ENCODE data around the gene GABARAP.

The GABARAP gene

GRCh38 chr17:7203391-7203790 lies 38.9 kb downstream of the GABARAP start:
- Histone ChIP-seq H2AFZ (ENCODE audit: low read length) (no peak overlapping the region), H4K20me1 (ENCODE audit: insufficient read depth, low read length) (no peaks in the 10 kb centered on the region), H3K9ac (ENCODE audit: low read length) (no peak overlapping the region), H3K9me3 (ENCODE audit: low read length) (no peaks in the 10 kb centered on the region), H3K9me2 (ENCODE audit: low read depth, low read length) (no peaks in the 10 kb centered on the region), H3F3A (ENCODE audit: insufficient read depth, low read length) (no peaks in the 10 kb centered on the region), H3K36me3 (ENCODE audit: insufficient read depth, low read length) (no peaks in the 10 kb centered on the region), H3K4me3 (ENCODE audit: low read depth, low read length, poor library complexity, severe bottlenecking) (no peak overlapping the region), H3K27me3 (ENCODE audit: insufficient read depth, low read length) (no peaks in the 10 kb centered on the region), H3K4me1 (ENCODE audit: insufficient read depth, low read length, severe bottlenecking) (peaks cover 13% of the 10 kb centered on the region), H3K4me2 (ENCODE audit: low read length) (no peak overlapping the region), H3K79me2 (ENCODE audit: insufficient read depth, low read length) (no peaks in the 10 kb centered on the region), H3K27ac (ENCODE audit: low read depth, low read length, poor library complexity, severe bottlenecking) (no peak overlapping the region)
- no peak for TF ChIP-seq CTCF (IDR thresholded peaks at IDR 0.05; ENCODE audit: low read length)

GRCh38 chr17:7196651-7197401 lies 45.4 kb downstream of the GABARAP start:
- no peaks in the 10 kb centered on the region for H3K4me1 ChIP-seq (ENCODE audit: insufficient read depth, low read length, severe bottlenecking)
- no peak overlapping the region for H3K27ac ChIP-seq (ENCODE audit: low read depth, low read length, poor library complexity, severe bottlenecking)
- no peaks in the 10 kb centered on the region for H3K36me3 ChIP-seq (ENCODE audit: insufficient read depth, low read length)
- H3F3A ChIP-seq (ENCODE audit: insufficient read depth, low read length), result no peaks in the 10 kb centered on the region
- no peaks in the 10 kb centered on the region for H3K9me3 ChIP-seq (ENCODE audit: low read length)
- H3K79me2 ChIP-seq (ENCODE audit: insufficient read depth, low read length), result no peaks in the 10 kb centered on the region
- H3K27me3 ChIP-seq (ENCODE audit: insufficient read depth, low read length), result peaks cover 11% of the 10 kb centered on the region; the same call in 1 of the 2 replicates
- TF ChIP-seq EZH2 (IDR thresholded peaks at IDR 0.05; ENCODE audit: borderline replicate concordance, low read length) (no peak), CTCF (IDR thresholded peaks at IDR 0.05; ENCODE audit: low read length) (no peak)
- H3K4me2 ChIP-seq (ENCODE audit: low read length), result no peak overlapping the region
- H3K4me3 ChIP-seq (ENCODE audit: low read depth, low read length, poor library complexity, severe bottlenecking), result no peak overlapping the region
- H4K20me1 ChIP-seq (ENCODE audit: insufficient read depth, low read length), result no peaks in the 10 kb centered on the region
- no peaks in the 10 kb centered on the region for H3K9me2 ChIP-seq (ENCODE audit: low read depth, low read length)
- no peak overlapping the region for H3K9ac ChIP-seq (ENCODE audit: low read length)
- H2AFZ ChIP-seq (ENCODE audit: low read length), result no peak overlapping the region

- no peak overlapping the region for H3K9ac ChIP-seq (ENCODE audit: low read length)
- no peak overlapping the region for H3K27ac ChIP-seq (ENCODE audit: low read depth, low read length, poor library complexity, severe bottlenecking)
- H3K4me2 ChIP-seq (ENCODE audit: low read length), result no peak overlapping the region
- no peaks in the 10 kb centered on the region for H3K79me2 ChIP-seq (ENCODE audit: insufficient read depth, low read length)
- H3F3A ChIP-seq (ENCODE audit: insufficient read depth, low read length), result no peaks in the 10 kb centered on the region
- no peaks in the 10 kb centered on the region for H3K9me2 ChIP-seq (ENCODE audit: low read depth, low read length)
- no peaks in the 10 kb centered on the region for H3K36me3 ChIP-seq (ENCODE audit: insufficient read depth, low read length)
- H3K9me3 ChIP-seq (ENCODE audit: low read length), result no peaks in the 10 kb centered on the region
- TF ChIP-seq CTCF (IDR thresholded peaks at IDR 0.05; ENCODE audit: low read length) (no peak), EZH2 (IDR thresholded peaks at IDR 0.05; ENCODE audit: borderline replicate concordance, low read length) (no peak)
- H4K20me1 ChIP-seq (ENCODE audit: insufficient read depth, low read length), result no peaks in the 10 kb centered on the region
- H2AFZ ChIP-seq (ENCODE audit: low read length), result no peak overlapping the region
- H3K4me3 ChIP-seq (ENCODE audit: low read depth, low read length, poor library complexity, severe bottlenecking), result no peak overlapping the region
- no peaks in the 10 kb centered on the region for H3K4me1 ChIP-seq (ENCODE audit: insufficient read depth, low read length, severe bottlenecking)
- H3K27me3 ChIP-seq (ENCODE audit: insufficient read depth, low read length), result peaks cover 11% of the 10 kb centered on the region; the same call in 1 of the 2 replicates
These were observed 46.3 kb downstream of the GABARAP start for GRCh38 chr17:7195971-7196370.

Measured in OCI-LY1 (cell line).